H9 (cell line): ENCODE results near the gene KRT71. TPM values are rescaled to one million over a fixed set of nuclear protein-coding genes. Genes with fewer than 3 reads are reported as not detected.

ENCODE experiments used
- DNase-seq: peaks from one replicate; pipeline ENCODE4 v3.0.0-alpha.2; 2017
- H2AFZ ChIP-seq: one replicate; pipeline ENCODE4 v1.6.1; 2013; ENCODE audit warnings: mild to moderate bottlenecking, low read length, control low read depth, moderate library complexity
- H2AK5ac ChIP-seq: 2 replicates; pipeline ENCODE4 v1.6.1; 2013; ENCODE audit warnings: low read length, control low read depth, mixed read lengths; ENCODE audit not compliant: insufficient read length
- H2BK120ac ChIP-seq: one replicate; pipeline ENCODE4 v1.6.1; 2013; ENCODE audit warnings: low read depth, mild to moderate bottlenecking, low read length, control low read depth, inconsistent platforms; ENCODE audit not compliant: poor library complexity, severe bottlenecking
- H2BK12ac ChIP-seq: 2 replicates; pipeline ENCODE4 v1.6.1; 2013; ENCODE audit warnings: low read length, control low read depth, mixed read lengths, low read depth; ENCODE audit not compliant: insufficient read length
- H2BK15ac ChIP-seq: 2 replicates; pipeline ENCODE4 v1.6.1; 2013; ENCODE audit warnings: low read depth, low read length, control low read depth
- H2BK20ac ChIP-seq: one replicate; pipeline ENCODE4 v1.6.1; 2013; ENCODE audit warnings: low read depth, mild to moderate bottlenecking, low read length, control low read depth, inconsistent platforms; ENCODE audit not compliant: poor library complexity, severe bottlenecking
- H2BK5ac ChIP-seq: 2 replicates; pipeline ENCODE4 v1.6.1; 2013; ENCODE audit warnings: low read length, control low read depth, mixed read lengths; ENCODE audit not compliant: insufficient read length
- H3K14ac ChIP-seq: 2 replicates; pipeline ENCODE4 v1.6.1; 2013; ENCODE audit warnings: low read length, control low read depth; ENCODE audit not compliant: insufficient read depth
- H3K18ac ChIP-seq: 2 replicates; pipeline ENCODE4 v1.6.1; 2013; ENCODE audit warnings: low read depth, mild to moderate bottlenecking, mixed read lengths, low read length, control low read depth; ENCODE audit not compliant: insufficient read length
- H3K23ac ChIP-seq: 2 replicates; pipeline ENCODE4 v1.6.1; 2013; ENCODE audit warnings: low read length, control low read depth, mixed read lengths, low read depth; ENCODE audit not compliant: insufficient read length
- H3K23me2 ChIP-seq: 2 replicates; pipeline ENCODE4 v1.6.1; 2013; ENCODE audit warnings: low read depth, mild to moderate bottlenecking, mixed read lengths, low read length, control low read depth; ENCODE audit not compliant: insufficient read length, poor library complexity, severe bottlenecking
- H3K27ac ChIP-seq: 2 replicates; pipeline ENCODE4 v1.5.1; 2013; ENCODE audit warnings: low read length, control low read depth, mixed read lengths, low read depth; ENCODE audit not compliant: insufficient read length
- H3K27me3 ChIP-seq: 2 replicates; pipeline ENCODE4 v1.6.1; 2013; ENCODE audit warnings: low read length, control low read depth, inconsistent platforms; ENCODE audit not compliant: insufficient read depth
- H3K4ac ChIP-seq: 2 replicates; pipeline ENCODE4 v1.6.1; 2013; ENCODE audit warnings: low read depth, mild to moderate bottlenecking, control low read depth, inconsistent platforms, low read length, moderate library complexity
- H3K4me1 ChIP-seq: 2 replicates; pipeline ENCODE4 v1.6.1; 2013; ENCODE audit warnings: low read length, control low read depth, inconsistent platforms; ENCODE audit not compliant: insufficient read depth
- H3K4me2 ChIP-seq: 2 replicates; pipeline ENCODE4 v1.6.1; 2013; ENCODE audit warnings: low read length, control low read depth, mixed read lengths; ENCODE audit not compliant: insufficient read length, insufficient read depth
- H3K56ac ChIP-seq: 2 replicates; pipeline ENCODE4 v1.6.1; 2013; ENCODE audit warnings: low read depth, mild to moderate bottlenecking, mixed read lengths, low read length, control low read depth; ENCODE audit not compliant: insufficient read length
- H3K79me1 ChIP-seq: 2 replicates; pipeline ENCODE4 v1.6.1; 2013; ENCODE audit warnings: low read depth, mild to moderate bottlenecking, moderate library complexity, low read length, control low read depth, inconsistent platforms; ENCODE audit not compliant: insufficient read depth, poor library complexity, severe bottlenecking
- H3K79me2 ChIP-seq: 2 replicates; pipeline ENCODE4 v1.6.1; 2013; ENCODE audit warnings: low read length, control low read depth, inconsistent platforms; ENCODE audit not compliant: insufficient read depth
- H3K9ac ChIP-seq: 2 replicates; pipeline ENCODE4 v1.6.1; 2013; ENCODE audit warnings: low read length, control low read depth, mixed read lengths; ENCODE audit not compliant: insufficient read length; ENCODE audit errors: extremely low read depth
- H3K9me3 ChIP-seq: one replicate; pipeline ENCODE4 v1.6.1; 2013; ENCODE audit warnings: low read depth, low read length, inconsistent platforms; ENCODE audit not compliant: control insufficient read depth
- H3T11ph ChIP-seq: one replicate; pipeline ENCODE4 v1.6.1; 2013; ENCODE audit warnings: mild to moderate bottlenecking, low read length, control low read depth, inconsistent platforms
- H4K20me1 ChIP-seq: one replicate; pipeline ENCODE4 v1.6.1; 2013; ENCODE audit not compliant: control insufficient read depth, insufficient read length, insufficient read depth
- H4K5ac ChIP-seq: 2 replicates; pipeline ENCODE4 v1.6.1; 2013; ENCODE audit warnings: low read depth, mild to moderate bottlenecking, mixed read lengths, low read length, control low read depth; ENCODE audit not compliant: insufficient read length
- H4K8ac ChIP-seq: replicated peaks from 2 replicates; pipeline ENCODE4 v1.6.1; 2013; ENCODE audit warnings: low read length, control low read depth, mixed read lengths, low read depth; ENCODE audit not compliant: insufficient read length
- H4K91ac ChIP-seq: 2 replicates; pipeline ENCODE4 v1.6.1; 2013; ENCODE audit warnings: low read depth, mild to moderate bottlenecking, moderate library complexity, mixed read lengths, low read length, control low read depth; ENCODE audit not compliant: insufficient read length
- H3K27ac Mint-ChIP-seq, 3 experiments: 2 replicates in 2 of 3; 3 replicates in 1 of 3; pipeline ENCODE4 v1.8.0; 2020 to 2021; ENCODE audit warnings: mixed read lengths in 3 of 3, mild to moderate bottlenecking in 1 of 3, moderate library complexity in 1 of 3
- H3K27me3 Mint-ChIP-seq: 2 replicates; pipeline ENCODE4 v1.8.0; 2021; ENCODE audit warnings: low read depth, mild to moderate bottlenecking, moderate library complexity, mixed read lengths
- H3K36me3 Mint-ChIP-seq, 3 experiments: 2 replicates in 2 of 3; 3 replicates in 1 of 3; pipeline ENCODE4 v1.8.0; 2020 to 2021; ENCODE audit warnings: low read depth in 3 of 3, mixed read lengths in 3 of 3; ENCODE audit not compliant: insufficient read depth in 1 of 3
- H3K4me1 Mint-ChIP-seq, 2 experiments: 2 replicates each; pipeline ENCODE4 v1.8.0; 2020; ENCODE audit warnings: mixed read lengths in 2 of 2
- H3K4me3 Mint-ChIP-seq, 2 experiments: 2 replicates in 1 of 2; 3 replicates in 1 of 2; pipeline ENCODE4 v1.8.0; 2020 to 2021; ENCODE audit warnings: mild to moderate bottlenecking in 2 of 2, mixed read lengths in 2 of 2, moderate library complexity in 1 of 2
- H3K9me3 Mint-ChIP-seq, 2 experiments: 2 replicates in 1 of 2; 3 replicates in 1 of 2; pipeline ENCODE4 v1.8.0; 2020; ENCODE audit warnings: mild to moderate bottlenecking in 2 of 2, mixed read lengths in 2 of 2, moderate library complexity in 1 of 2
- CTCF ChIP-seq: fragments of 200-600 bp; sonication (generic); conservative IDR thresholded peaks from 3 replicates; pipeline ENCODE4 v1.8.0; 2021; ENCODE audit warnings: antibody characterized with exemption, mild to moderate bottlenecking
- WGBS: extraction: QIAGEN DNeasy Blood & Tissue Kit; methylation state at CpG from one replicate; pipeline ENCODE4 v1.1.7; 2013; ENCODE audit warnings: missing lambda C conversion rate, low lambda C conversion rate, mixed read lengths; ENCODE audit not compliant: insufficient read length; ENCODE audit errors: extremely low coverage; 5-methylcytosine and 5-hydroxymethylcytosine counted together
- total RNA-seq: library from RNA; stranded (reverse); gene quantifications from 2 replicates; pipeline ENCODE4 v1.2.1, GENCODE V29; 2021

The KRT71 gene
- total RNA-seq, 1 experiment from 2014 or later, result not detected

GRCh38 chr12:52539083-52539820, 13.7 kb downstream of the KRT71 start:
- H4K8ac ChIP-seq, result no peak overlapping the region
- H3K4ac ChIP-seq, result no peak overlapping the region
- peaks cover 2% of the 10 kb centered on the region; the same call in 1 of the 2 replicates for H3K27me3 Mint-ChIP-seq
- no peak overlapping the region for H2BK12ac ChIP-seq
- no peak overlapping the region for H4K5ac ChIP-seq
- H3K14ac ChIP-seq, result no peak overlapping the region; the same call in 1 of the 2 replicates
- H3K9me3 Mint-ChIP-seq, result no peaks in the 10 kb centered on the region
- no peak for DNase-seq
- H3K9ac ChIP-seq, result no peak overlapping the region
- H4K20me1 ChIP-seq, result no peaks in the 10 kb centered on the region
- no peak overlapping the region for H2BK20ac ChIP-seq
- no peak overlapping the region for H2BK120ac ChIP-seq
- H3K27ac ChIP-seq, result no peak overlapping the region
- H3K27ac Mint-ChIP-seq, result no peak overlapping the region
- H3K56ac ChIP-seq, result no peak overlapping the region
- H3K4me2 ChIP-seq, result no peak overlapping the region
- no peak overlapping the region for H2AFZ ChIP-seq
- no CpG with 5 or more reads among the region's 5 CpGs for WGBS
- no peaks in the 10 kb centered on the region for H3K4me1 ChIP-seq
- no peak for TF ChIP-seq CTCF
- no peak overlapping the region for H3K4me3 Mint-ChIP-seq
- H3K18ac ChIP-seq, result no peak overlapping the region
- H3K36me3 Mint-ChIP-seq, result no peaks in the 10 kb centered on the region
- H2BK5ac ChIP-seq, result no peak overlapping the region
- no peaks in the 10 kb centered on the region for H3K9me3 ChIP-seq
- no peaks in the 10 kb centered on the region for H3K23me2 ChIP-seq
- H3K23ac ChIP-seq, result no peak overlapping the region
- H2AK5ac ChIP-seq, result no peak overlapping the region
- no peak overlapping the region for H2BK15ac ChIP-seq
- H3K79me1 ChIP-seq, result no peaks in the 10 kb centered on the region
- H3K79me2 ChIP-seq, result no peaks in the 10 kb centered on the region
- peaks cover 5 to 6% of the 10 kb centered on the region in 2 experiments; a peak in 3 of 4 replicates for H3K4me1 Mint-ChIP-seq
- H4K91ac ChIP-seq, result no peak overlapping the region
- H3K27me3 ChIP-seq, result no peaks in the 10 kb centered on the region
- H3T11ph ChIP-seq, result no peak overlapping the region
